IPS-NIHi7 (cell line): Measurements from ENCODE around the gene FUT6.
"Not testable (repeated sequence)": the region's sequence is repeated elsewhere in the genome, so short reads cannot be mapped to it uniquely, and the experiment has no call there.

Source experiments
- DNase-seq: peaks from one replicate; pipeline ENCODE4 v3.0.0; 2012; ENCODE audit warnings: mixed read lengths; ENCODE audit errors: extremely low spot score

Gene FUT6, protein sequence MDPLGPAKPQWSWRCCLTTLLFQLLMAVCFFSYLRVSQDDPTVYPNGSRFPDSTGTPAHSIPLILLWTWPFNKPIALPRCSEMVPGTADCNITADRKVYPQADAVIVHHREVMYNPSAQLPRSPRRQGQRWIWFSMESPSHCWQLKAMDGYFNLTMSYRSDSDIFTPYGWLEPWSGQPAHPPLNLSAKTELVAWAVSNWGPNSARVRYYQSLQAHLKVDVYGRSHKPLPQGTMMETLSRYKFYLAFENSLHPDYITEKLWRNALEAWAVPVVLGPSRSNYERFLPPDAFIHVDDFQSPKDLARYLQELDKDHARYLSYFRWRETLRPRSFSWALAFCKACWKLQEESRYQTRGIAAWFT

DNA sequence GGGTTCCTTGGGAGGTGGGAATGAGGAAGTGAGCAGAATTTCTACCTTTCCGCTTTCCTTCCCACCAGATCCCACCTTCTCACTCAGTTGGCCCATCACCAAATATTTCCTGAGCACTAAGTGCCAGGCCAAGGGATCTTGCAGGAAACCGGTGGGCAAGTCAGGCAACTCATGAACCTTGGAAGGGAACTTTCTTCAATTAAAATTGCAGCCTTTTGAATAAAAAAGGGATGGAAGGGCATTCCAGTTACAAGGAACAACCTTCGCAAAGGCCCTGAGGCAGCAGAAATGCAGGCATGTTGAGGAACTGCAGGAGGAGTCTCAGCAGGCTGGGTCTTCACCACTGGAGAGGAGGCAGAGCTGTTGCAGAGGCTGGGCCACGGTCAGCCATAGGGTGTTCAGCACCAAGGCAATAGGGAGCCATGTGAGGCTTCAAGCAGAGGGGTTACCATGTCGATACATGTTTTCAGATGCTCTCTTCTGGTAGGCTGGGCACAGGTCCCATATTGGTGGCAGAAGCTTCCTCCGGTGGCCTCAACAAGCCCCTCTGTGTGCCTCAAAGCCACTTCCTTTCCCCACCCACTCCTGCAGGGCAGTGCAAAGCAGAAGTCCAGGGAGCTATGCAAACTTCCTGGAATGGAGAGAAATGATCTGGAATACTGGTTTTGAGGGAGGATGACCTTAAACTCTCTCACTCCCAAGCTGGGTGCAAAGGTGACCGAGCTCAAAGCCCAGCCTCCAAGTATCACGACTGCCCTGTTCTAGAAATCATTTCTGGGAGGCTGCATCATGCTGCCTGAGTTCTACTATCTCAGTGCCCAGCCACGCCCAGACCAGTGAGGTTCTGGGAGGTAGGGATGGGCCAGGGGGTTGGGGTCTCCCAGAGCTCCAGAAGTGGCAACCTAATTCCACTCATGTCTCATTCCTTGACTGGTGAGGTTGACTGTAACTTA lies at the start of gene FUT6:
Gene FUT6, minus strand, starts transcription at position 638 of the 953 bp plus-strand sequence. CDS start 7,135 bp downstream, outside the sequence.
- DNase-seq: no peak

DNA sequence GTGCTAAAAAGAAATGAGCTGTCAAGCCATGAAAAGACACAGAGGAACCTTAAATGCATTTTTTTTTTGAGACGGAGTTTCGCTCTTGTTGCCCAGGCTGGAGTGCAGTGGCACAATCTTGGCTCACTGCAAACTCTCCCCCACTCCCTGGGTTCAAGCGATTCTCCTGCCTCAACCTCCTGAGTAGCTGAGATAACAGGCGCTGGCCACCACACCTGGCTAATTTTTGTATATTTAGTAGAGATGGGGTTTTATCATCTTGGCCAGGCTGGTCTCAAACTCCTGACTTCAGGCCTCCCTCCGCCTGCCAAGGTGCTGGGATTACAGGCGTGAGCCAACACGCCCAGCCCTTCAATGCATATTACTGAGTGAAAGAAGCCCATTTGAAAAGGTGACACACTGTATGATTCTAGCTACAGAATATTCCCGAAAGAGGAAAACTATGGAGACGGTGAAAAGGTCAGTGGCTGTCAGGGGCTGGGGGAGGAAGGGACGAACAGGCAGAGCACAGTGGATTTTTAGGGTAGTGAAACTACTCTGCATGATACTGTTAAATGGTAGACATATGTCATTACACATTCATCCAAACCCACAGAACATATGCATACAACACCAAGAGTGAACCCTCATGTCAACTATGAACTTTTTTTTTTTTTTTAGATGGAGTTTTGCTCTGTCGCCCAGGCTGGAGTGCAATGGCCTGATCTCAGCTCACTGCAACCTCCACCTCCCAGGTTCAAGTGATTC lies 44.7 kb upstream of the FUT6 start:
- DNase-seq: not testable (repeated sequence)

DNA sequence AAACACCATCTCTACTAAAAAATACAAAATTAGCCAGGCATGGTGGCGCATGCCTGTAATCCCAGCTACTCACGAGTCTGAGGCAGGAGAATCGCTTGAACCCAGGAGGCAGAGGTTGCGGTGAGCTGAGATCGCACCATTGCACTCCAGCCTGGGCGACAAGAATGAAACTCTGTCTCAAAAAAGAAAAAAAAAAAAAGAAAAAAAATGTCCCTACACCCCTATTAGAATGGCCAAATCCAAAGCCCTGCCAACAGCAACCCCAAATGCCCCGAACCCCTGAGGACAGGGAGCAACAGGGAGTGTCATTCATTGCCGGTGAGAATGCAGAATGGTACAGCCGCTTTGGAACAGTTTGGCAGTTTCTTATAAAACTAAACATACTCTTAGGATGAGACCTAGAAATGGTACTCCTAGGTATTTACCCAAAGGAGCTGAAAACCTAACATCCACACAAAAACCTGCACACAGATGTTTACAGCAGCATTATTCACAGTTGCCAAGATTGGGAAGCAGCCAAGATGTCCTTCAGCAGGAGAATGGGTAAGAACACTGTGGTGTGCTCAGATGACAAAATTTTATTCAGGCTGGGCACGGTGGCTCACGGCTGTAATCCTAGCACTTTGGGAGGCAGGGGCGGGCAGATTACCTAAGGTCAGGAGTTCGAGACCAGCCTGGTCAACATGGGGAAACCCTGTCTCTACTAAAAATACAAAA lies 43.8 kb upstream of the FUT6 start:
- DNase-seq: not testable (repeated sequence)

DNA sequence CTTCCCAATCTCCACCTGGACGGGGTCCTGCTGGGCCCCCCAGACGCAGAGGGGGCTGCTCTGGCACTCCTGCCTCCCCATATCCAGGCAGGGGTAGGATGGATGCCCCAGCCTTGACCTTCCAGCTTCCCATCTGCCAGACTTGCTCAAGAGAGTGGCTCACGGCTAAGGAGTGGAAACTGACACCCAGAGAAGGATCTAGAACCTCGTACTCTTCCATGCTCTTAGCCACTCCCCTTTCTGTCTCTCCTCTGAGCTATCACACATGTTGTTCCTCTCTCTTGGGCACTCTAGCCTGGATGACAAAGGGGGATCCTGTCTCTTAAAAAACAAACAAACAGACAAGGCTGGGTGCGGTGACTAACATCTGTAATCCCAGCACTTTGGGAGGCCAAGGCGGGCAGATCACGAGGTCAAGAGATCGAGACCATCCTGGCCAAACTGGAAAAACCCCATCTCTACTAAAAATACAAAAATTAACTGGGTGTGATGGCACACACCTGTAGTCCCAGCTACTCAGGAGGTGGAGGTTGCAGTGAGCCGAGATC lies 43.0 kb upstream of the FUT6 start:
- no peak for DNase-seq

DNA sequence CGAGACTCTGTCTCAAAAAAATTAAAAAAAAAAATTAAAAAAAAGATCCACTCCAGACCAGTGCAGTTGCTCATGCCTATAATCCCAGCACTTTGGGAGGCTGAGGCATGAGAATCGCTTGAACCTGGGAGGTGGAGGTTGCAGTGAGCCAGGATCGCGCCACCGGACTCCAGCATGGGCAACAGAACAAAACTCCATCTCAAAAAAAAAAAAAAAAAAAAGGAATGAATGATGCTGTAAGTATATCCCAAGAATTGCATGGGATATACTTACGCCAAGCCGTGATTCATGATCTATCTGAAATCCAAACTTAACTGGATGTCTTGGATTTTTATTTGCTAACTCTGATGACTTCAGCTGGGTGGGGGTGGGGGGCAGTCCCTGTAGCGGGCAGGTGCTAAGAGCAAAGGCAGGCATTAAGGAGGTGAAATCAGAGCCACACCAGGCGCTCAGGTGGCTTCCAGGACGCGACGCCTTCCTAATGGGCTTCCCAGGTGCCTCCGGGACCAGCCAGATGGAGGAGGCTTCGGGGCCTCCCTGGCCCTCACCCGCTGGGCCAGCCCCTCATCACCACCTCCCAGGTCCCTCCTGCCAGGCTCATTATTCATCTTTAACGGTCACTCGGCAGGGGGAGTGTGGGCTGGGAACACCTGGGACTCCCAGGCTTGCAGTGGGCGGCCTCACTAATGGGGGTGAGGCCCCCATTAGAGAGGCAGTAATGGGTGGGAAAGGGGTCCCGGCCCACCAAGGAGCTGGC lies 42.2 kb upstream of the FUT6 start:
- no peak for DNase-seq

DNA sequence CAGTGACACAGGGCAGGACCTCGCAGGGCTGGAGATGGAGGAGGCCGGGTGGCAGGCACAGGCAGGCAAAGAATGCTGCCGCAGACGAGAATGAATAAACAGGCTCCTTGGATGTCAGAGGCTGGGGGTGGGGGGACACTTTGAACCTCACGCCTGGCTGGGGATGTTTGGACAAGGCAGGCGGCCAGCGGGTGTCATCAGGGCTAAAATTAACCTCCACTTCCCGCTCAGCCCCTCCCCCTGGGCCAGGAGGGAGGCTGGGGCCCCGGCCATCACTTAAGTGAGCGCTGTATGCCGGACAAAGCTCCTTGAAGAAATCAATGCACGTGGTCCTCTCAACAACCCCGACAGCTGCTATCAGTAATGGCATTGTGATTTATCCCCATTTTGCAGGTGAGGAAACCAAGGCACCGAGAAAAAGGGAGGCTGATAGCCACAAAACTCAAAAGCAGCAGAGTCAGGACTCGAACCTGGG lies 41.1 kb upstream of the FUT6 start:
- DNase-seq: peak; percentile 60

DNA sequence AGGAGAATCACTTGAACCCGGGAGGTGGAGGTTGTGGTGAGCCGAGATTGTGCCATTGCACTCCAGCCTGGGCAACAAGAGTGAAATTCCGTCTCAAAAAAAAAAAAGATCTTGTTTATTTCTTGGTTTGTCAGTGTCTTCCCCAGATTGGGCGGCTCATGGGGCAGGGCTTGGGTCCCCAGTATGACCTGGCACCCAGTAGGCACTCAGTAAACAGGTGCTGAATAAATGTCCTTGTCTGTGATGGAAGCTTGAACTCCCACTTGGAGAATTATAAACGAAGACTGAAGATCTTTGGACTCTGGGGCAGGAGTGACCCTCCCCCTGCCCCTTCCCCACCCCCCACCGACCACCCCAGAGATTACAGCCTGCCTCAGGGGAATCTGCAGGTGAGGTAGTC lies 40.7 kb upstream of the FUT6 start:
- no peak for DNase-seq

DNA sequence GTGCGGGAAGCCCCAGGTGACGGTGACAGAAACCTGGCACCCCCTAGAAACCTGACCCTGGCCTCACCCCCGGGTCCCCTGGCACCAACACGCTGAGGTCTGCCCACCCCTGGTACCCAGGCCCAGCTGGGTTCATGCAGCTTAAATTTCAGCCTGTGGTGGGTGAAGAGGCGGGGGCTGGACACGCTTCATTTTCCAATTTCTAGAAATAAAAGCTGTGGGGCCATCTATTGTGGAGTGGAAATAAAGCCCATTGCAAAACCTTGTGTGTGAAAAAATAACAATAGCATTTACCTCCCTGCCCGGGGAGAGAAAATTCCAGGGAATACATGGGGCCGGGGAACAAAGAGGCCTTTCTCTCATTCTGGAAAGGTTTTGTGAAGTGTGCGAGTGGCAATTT lies 38.4 kb upstream of the FUT6 start:
- DNase-seq: no peak

DNA sequence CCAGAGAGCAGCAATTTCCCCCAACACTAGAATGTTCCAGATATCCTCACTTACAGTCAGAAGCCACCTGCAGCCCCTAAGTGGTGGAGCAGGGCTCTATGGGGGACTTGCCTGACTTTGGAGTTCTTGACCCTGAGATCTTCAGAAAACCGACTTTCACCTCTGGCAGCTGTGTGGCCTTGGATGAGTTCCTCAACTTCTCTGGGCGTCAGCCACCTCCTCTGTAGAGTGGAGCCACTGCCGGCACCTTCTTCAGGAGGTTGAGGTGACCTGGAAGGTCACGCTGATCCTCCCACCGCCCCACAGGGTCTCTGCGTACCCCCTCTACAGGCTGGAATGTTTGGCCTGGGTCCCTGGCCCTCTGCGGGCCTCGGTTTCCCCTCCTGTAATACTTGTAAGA lies 37.9 kb upstream of the FUT6 start:
- no peak for DNase-seq

DNA sequence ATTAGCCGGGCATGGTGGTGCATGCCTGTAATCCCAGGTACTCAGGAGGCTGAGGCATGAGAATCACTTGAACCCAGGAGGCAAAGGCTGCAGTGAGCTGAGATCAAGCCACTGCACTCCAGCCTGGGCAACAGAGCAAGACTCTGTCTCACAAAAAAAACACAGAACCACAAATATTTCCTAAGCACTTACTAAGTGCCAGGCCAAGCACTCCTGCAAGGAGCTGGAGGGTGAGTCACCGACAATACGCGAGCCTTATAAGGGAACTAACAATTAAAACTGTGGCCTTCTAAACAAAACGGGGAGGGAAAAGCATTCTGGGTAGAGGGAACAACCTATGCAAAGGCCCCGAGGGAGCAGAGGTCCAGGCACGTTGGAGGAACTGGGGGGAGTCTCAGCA lies 35.0 kb upstream of the FUT6 start:
- DNase-seq: not testable (repeated sequence)

DNA sequence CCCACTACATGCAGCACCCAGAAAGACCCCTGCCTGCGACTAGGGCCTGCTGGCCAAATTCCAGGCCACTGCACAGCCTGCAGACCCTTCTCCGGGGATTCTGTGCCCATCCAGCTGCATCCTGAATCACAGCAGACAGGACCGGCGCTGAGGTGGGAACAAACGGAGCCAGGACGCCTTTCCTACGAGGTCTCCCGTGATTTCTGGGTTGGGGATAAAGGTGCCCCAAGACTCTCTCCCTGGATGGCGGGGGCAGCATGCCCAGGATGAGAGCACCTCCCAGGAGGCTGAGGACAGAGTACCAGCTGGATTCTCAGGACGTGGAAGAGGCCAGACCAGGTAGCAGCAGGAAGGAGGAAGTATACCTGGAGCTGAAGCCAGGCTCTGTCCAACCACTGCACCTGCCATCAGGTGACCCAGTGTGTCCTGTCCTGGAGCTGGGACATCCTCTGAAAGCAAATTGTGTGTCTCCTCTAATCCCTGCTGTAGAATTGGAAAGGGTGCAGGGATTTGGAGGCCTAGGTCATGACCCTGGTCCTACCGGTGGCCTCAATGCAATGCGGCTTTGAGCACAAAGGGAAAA lies 34.2 kb upstream of the FUT6 start:
- DNase-seq: no peak

DNA sequence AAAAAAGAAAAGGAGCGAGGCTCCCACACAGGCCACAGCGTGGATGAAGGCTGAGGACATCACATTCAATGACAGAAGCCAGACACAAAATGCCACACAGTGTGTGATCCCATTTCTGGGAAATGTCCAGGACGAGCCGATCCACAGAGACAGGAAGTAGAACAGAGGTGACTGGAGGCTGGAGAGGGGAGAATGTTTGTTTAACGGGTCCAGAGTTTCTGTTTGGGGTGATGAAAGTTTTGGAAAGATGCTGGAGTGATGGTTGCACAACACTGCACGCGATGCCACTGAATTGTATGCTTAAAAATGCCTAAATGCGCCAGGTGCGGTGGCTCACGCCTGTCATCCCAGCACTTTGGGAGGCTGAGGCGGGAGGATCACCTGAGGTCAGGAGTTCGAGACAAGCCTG lies 31.5 kb upstream of the FUT6 start:
- no peak for DNase-seq

DNA sequence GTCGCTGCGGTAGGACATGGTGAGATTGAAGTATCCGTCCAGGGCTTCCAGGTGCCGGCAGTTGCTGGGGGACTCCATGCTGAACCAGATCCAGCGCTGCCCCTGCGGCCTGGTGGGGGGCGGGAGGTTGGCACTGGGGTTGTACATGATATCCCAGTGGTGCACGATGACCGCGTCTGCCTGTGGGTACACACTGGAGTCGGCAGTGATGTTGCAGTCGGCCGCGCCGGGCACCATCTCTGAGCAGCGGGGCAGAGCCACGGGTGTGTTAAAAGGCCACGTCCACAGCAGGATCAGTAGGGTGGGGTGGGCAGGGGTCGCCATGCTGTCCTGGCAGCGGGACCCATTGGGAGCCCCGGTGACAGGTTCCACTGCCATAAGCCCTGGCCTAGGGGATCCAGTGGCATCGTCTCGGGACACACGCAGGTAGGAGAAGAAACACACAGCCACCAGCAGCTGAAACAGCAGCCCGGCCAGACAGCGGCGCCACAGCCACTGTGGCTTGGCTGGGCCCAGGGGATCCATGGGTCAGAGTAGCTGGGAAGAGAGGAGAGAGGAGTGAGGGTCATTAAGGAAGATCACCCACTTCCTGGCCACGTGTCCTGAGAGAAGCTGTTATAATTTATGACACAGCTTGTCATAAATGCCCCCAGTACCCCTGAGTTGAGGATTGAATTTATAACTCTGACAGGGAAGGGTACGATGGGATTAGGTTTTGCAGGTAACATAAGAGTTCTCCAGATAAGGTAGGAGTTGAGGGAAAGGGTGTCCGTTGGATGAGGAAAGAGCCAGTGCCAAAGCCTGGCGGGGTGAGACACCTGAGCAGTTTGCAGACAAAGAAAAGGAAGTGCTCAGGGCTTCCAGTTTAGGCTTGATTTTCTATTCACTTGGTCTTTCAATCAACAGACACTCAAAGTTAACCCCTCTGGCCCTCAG lies 28.0 kb upstream of the FUT6 start:
- DNase-seq: peak; percentile 8

DNA sequence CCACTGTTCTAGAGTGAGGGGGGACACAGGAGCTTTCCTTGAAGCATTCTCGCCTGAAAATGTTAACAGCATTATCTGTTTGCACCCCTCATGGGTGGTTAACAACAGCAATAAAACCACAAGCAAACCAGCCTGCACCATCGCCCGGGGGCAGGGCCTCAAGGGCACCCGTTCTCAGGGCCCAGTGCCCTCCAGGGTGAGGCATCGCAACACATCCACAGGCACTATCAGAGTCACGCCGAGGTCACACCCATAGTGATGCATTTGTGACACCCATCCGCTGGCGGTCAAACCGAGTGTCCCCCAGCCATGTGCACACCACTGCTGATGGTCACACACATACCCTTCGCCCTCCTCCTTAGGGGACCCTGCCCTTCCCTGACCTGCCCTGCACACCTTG lies 26.3 kb upstream of the FUT6 start:
- DNase-seq: no peak

DNA sequence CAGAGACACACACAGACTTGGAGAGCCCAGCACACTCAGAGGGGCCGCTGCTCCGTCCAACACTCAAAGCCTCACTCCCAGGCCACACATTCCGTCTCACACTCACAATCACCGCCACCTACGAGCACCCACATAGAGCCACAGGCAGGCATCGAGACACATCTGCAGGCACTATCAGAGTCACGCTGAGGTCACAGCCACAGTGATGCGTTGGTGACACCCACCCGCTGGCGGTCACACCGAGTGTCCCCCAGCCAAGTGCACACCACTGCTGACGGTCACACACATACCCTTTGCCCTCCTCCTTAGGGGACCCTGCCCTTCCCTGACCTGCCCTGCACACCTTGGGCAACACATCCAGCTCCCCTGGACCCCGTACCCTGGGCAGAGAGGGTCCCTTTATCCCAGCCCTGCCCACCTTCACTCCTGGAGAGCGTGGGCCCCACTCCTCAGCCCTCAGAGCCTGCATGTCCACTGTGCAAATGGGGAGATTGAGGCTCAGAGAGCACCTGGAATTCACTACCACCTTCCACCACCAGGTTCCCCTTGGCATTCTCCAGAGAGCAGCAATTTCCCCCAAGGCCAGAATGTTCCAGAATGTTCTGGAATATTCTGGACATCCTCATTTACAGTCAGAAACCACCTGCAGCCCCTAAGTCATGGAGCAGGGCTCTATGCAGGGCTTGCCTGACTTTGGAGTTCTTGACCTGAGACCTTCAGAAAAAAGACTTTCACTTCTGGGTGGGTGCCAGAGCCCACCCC lies 25.4 kb upstream of the FUT6 start:
- peak; percentile 9 for DNase-seq

DNA sequence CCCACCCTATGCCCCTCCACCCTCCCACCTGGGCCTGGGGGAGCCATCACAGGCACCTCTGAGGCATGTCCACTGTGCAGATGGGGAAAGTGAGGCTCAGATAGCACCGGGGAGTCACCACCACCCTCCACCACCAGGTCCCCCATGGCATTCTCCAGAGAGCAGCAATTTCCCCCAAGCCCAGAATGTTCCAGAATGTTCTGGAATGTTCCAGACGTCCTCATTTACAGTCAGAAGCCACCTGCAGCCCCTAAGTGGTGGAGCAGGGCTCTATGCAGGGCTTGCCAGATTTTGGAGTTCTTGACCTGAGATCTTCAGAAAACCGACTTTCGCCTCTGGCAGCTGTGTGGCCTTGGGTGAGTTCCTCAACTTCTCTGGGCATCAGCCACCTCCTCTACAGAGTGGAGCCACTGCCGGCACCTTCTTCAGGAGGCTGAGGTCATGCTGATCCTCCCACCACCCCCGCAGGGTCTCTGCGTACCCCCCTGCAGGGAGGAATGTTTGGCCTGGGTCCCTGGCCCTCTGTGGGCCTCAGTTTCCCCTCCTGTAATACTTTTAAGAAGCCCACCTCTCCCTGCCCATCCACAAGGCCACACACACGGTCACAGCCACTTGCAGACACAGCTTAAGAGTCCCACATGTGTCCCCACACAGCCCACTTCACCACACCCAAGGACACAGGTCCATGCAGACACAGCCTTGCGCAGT lies 24.7 kb upstream of the FUT6 start:
- no peak for DNase-seq

DNA sequence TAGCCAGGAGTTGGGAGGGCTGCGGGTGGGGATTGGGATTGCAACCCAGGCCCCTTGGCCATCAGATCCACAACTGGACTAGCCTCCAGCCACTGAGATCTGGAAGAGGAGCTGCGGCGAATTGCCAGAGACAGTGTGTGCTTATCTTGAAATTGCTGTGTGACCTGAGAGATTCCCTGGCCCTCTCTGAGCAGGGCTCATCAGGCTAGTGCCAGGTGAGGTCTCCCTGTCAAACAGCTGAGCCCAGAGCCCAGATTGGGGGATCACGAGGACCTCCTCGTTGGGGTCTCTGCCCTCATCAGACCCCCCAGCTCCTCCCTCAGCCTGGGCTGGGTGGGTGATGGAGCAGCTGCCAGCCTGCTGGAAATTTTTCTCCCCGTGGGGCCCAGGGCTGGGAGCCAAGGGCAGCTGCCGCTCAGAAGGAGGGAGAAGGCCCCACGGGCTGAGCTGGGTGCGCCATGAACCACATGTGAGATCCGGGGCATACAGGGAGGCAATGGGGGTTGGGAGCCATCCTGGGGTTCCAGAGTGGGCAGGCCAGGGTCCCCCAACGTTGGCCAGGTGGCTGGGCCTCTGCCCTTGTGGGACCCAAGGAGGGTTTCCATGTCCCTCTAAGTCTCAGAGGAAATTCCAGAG lies 23.6 kb upstream of the FUT6 start:
- no peak for DNase-seq
